ENCODE results near the gene HIVEP3.

The HIVEP3 gene

DNA sequence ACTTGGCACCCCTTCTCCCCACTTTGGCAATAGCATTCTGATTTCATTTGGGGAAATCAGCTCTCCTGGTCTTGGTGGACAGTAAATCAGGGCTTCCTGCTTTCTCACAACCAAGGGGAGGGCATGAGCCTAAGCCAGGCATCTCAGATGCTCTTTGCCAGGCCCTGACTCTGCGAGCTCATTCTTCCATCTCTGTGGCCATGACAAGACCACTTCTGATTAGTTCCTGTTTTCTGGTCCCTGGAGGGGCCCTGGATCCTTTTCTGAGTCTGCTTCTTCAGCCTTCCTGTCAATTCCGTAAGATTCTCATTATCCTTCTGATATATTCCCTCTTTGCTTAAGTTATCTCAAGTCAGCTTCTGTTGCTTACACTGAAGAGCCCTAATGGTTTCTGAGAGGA is 210.4 kb downstream of the HIVEP3 start:
- H4K20me1 ChIP-seq (ENCODE audit: insufficient read depth, low read length) = no peaks in the 10 kb centered on the region
- no peaks in the 10 kb centered on the region for H3K4me1 ChIP-seq (ENCODE audit: insufficient read depth, low read length, severe bottlenecking)
- TF ChIP-seq, protein P1, sequence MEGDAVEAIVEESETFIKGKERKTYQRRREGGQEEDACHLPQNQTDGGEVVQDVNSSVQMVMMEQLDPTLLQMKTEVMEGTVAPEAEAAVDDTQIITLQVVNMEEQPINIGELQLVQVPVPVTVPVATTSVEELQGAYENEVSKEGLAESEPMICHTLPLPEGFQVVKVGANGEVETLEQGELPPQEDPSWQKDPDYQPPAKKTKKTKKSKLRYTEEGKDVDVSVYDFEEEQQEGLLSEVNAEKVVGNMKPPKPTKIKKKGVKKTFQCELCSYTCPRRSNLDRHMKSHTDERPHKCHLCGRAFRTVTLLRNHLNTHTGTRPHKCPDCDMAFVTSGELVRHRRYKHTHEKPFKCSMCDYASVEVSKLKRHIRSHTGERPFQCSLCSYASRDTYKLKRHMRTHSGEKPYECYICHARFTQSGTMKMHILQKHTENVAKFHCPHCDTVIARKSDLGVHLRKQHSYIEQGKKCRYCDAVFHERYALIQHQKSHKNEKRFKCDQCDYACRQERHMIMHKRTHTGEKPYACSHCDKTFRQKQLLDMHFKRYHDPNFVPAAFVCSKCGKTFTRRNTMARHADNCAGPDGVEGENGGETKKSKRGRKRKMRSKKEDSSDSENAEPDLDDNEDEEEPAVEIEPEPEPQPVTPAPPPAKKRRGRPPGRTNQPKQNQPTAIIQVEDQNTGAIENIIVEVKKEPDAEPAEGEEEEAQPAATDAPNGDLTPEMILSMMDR (IDR thresholded peaks at IDR 0.05; ENCODE audit: low read length) = no peak
- TF ChIP-seq EZH2 (IDR thresholded peaks at IDR 0.05; ENCODE audit: borderline replicate concordance, low read length) = no peak
- H3K79me2 ChIP-seq (ENCODE audit: insufficient read depth, low read length) = no peaks in the 10 kb centered on the region
- H3K27me3 ChIP-seq (ENCODE audit: insufficient read depth, low read length) = no peaks in the 10 kb centered on the region; the same call in 1 of the 2 replicates
- H3K36me3 ChIP-seq (ENCODE audit: insufficient read depth, low read length) = no peaks in the 10 kb centered on the region
- H3K4me3 ChIP-seq (ENCODE audit: low read depth, low read length, poor library complexity, severe bottlenecking) = no peak overlapping the region
- no peak overlapping the region for H3K4me2 ChIP-seq (ENCODE audit: low read length)
- no peak overlapping the region for H3K27ac ChIP-seq (ENCODE audit: low read depth, low read length, poor library complexity, severe bottlenecking)
- no peaks in the 10 kb centered on the region for H3K9me3 ChIP-seq (ENCODE audit: low read length)
- no peak overlapping the region for H2AFZ ChIP-seq (ENCODE audit: low read length)
- no peaks in the 10 kb centered on the region for H3K9me2 ChIP-seq (ENCODE audit: low read depth, low read length)
- H3K9ac ChIP-seq (ENCODE audit: low read length) = no peak overlapping the region
- H3F3A ChIP-seq (ENCODE audit: insufficient read depth, low read length) = no peaks in the 10 kb centered on the region

GRCh38 chr1:41707793-41708192 is 210.9 kb downstream of the HIVEP3 start:
- Histone ChIP-seq H3K4me2 (ENCODE audit: low read length) (no peak overlapping the region), H2AFZ (ENCODE audit: low read length) (no peak overlapping the region), H3K4me1 (ENCODE audit: insufficient read depth, low read length, severe bottlenecking) (no peaks in the 10 kb centered on the region), H3K9me2 (ENCODE audit: low read depth, low read length) (no peaks in the 10 kb centered on the region), H3F3A (ENCODE audit: insufficient read depth, low read length) (no peaks in the 10 kb centered on the region), H3K4me3 (ENCODE audit: low read depth, low read length, poor library complexity, severe bottlenecking) (no peak overlapping the region), H3K9me3 (ENCODE audit: low read length) (no peaks in the 10 kb centered on the region), H3K9ac (ENCODE audit: low read length) (no peak overlapping the region), H3K27me3 (ENCODE audit: insufficient read depth, low read length) (no peaks in the 10 kb centered on the region; the same call in 1 of the 2 replicates), H3K27ac (ENCODE audit: low read depth, low read length, poor library complexity, severe bottlenecking) (no peak overlapping the region), H4K20me1 (ENCODE audit: insufficient read depth, low read length) (no peaks in the 10 kb centered on the region), H3K79me2 (ENCODE audit: insufficient read depth, low read length) (no peaks in the 10 kb centered on the region), H3K36me3 (ENCODE audit: insufficient read depth, low read length) (no peaks in the 10 kb centered on the region)
- TF ChIP-seq EZH2 (IDR thresholded peaks at IDR 0.05; ENCODE audit: borderline replicate concordance, low read length) = no peak
- TF ChIP-seq, protein P1 (IDR thresholded peaks at IDR 0.05; ENCODE audit: low read length) = no peak

GRCh38 chr1:41705798-41706197 is 212.9 kb downstream of the HIVEP3 start:
- Histone ChIP-seq H4K20me1 (ENCODE audit: insufficient read depth, low read length) (no peaks in the 10 kb centered on the region), H3K27me3 (ENCODE audit: insufficient read depth, low read length) (no peaks in the 10 kb centered on the region; the same call in 1 of the 2 replicates), H3K4me2 (ENCODE audit: low read length) (no peak overlapping the region), H3F3A (ENCODE audit: insufficient read depth, low read length) (no peaks in the 10 kb centered on the region), H3K9me2 (ENCODE audit: low read depth, low read length) (no peaks in the 10 kb centered on the region), H3K4me1 (ENCODE audit: insufficient read depth, low read length, severe bottlenecking) (no peaks in the 10 kb centered on the region), H3K27ac (ENCODE audit: low read depth, low read length, poor library complexity, severe bottlenecking) (no peak overlapping the region), H3K9ac (ENCODE audit: low read length) (no peak overlapping the region), H3K9me3 (ENCODE audit: low read length) (no peaks in the 10 kb centered on the region), H3K4me3 (ENCODE audit: low read depth, low read length, poor library complexity, severe bottlenecking) (no peak overlapping the region), H3K79me2 (ENCODE audit: insufficient read depth, low read length) (no peaks in the 10 kb centered on the region), H3K36me3 (ENCODE audit: insufficient read depth, low read length) (no peaks in the 10 kb centered on the region), H2AFZ (ENCODE audit: low read length) (no peak overlapping the region)
- TF ChIP-seq, protein P1 (IDR thresholded peaks at IDR 0.05; ENCODE audit: low read length) = no peak
- no peak for TF ChIP-seq EZH2 (IDR thresholded peaks at IDR 0.05; ENCODE audit: borderline replicate concordance, low read length)

Data from OCI-LY1 (cell line).